Uterus (tissue), 4 donors: Measurements from ENCODE around the gene C2CD3. TPM values are rescaled to one million over a fixed set of nuclear protein-coding genes. Genes with fewer than 3 reads are reported as not detected.
A peak's percentile ranks its signal among the peaks of the same experiment; 100 is the strongest.

Source experiments
- DNase-seq, 2 donors: peaks; one replicate each; pipeline ENCODE4 v3.0.0-alpha.2; 2019 to 2020
- H3K27ac ChIP-seq, 2 donors: fragments of 200-600 bp; sonication (generic); 1 replicate in 1 of 2; 2 replicates in 1 of 2; pipeline ENCODE4 v1.5.1; 2016 to 2018
- H3K27me3 ChIP-seq, 2 donors: fragments of 200-600 bp; sonication (generic); one replicate each; pipeline ENCODE4 v1.5.1; 2018 to 2019; ENCODE audit warnings: control low read depth in 1 of 2
- H3K36me3 ChIP-seq, 2 donors: fragments of 200-600 bp; sonication (generic); one replicate each; pipeline ENCODE4 v1.5.1; 2019; ENCODE audit warnings: control low read depth in 1 of 2
- H3K4me1 ChIP-seq, 2 donors: fragments of 200-600 bp; sonication (generic); one replicate each; pipeline ENCODE4 v1.5.1; 2018 to 2019; ENCODE audit warnings: control low read depth in 1 of 2
- H3K4me3 ChIP-seq, 2 donors: fragments of 200-600 bp; sonication (generic); 1 replicate in 1 of 2; 2 replicates in 1 of 2; pipeline ENCODE4 v1.5.1; 2018 to 2019; ENCODE audit warnings: mild to moderate bottlenecking in 1 of 2
- H3K9me3 ChIP-seq, 2 donors: fragments of 200-600 bp; sonication (generic); one replicate each; pipeline ENCODE4 v1.5.1; 2019; ENCODE audit warnings: control low read depth in 1 of 2
- POLR2A ChIP-seq, 2 donors: fragments of 450-650 bp; IDR thresholded peaks; one replicate each; pipeline ENCODE4 v1.6.1; 2016; ENCODE audit warnings: antibody characterized with exemption in 2 of 2, mild to moderate bottlenecking in 1 of 2, moderate library complexity in 1 of 2
- intact Hi-C: fragments of 100-400 bp; cut with DNase I; formaldehyde crosslinking; loops from one replicate; pipeline ENCODE4 v1.15.1; 2023; ENCODE audit warnings: low total_unique reads
- total RNA-seq, 4 donors: library from RNA; depleted of rRNA in 3 of 4; stranded (reverse); fragments of >200 nt in 3 of 4; gene quantifications; one replicate each; pipeline versions ENCODE4 v1.1.0 to v1.2.4, GENCODE V29; 2014 to 2023
- TF ChIP-seq, protein P1 (sequence below), 4 experiments: fragments of 200-600 bp in 2 of 4; fragments of 450-650 bp in 2 of 4; sonication (generic) in 2 of 4; IDR thresholded peaks; one replicate each; pipeline ENCODE4 v1.5.1; 2016 to 2019; ENCODE audit warnings: antibody characterized with exemption in 4 of 4, mild to moderate bottlenecking in 2 of 4, moderate library complexity in 1 of 4
- donor health status: DM: yes; HTN: yes; CAD: no.

The C2CD3 gene
- total RNA-seq, 4 donors from 2014 or later, result 22.5 to 347 (median 29.5) TPM

- no peaks in the 10 kb centered on the region for H3K4me1 ChIP-seq
- DNase-seq, result no peak
- H3K27ac ChIP-seq, result no peak overlapping the region
- no peaks in the 10 kb centered on the region for H3K36me3 ChIP-seq
- intact Hi-C loops, result no loop called here
- H3K27me3 ChIP-seq, result no peaks in the 10 kb centered on the region
- TF ChIP-seq, protein P1, sequence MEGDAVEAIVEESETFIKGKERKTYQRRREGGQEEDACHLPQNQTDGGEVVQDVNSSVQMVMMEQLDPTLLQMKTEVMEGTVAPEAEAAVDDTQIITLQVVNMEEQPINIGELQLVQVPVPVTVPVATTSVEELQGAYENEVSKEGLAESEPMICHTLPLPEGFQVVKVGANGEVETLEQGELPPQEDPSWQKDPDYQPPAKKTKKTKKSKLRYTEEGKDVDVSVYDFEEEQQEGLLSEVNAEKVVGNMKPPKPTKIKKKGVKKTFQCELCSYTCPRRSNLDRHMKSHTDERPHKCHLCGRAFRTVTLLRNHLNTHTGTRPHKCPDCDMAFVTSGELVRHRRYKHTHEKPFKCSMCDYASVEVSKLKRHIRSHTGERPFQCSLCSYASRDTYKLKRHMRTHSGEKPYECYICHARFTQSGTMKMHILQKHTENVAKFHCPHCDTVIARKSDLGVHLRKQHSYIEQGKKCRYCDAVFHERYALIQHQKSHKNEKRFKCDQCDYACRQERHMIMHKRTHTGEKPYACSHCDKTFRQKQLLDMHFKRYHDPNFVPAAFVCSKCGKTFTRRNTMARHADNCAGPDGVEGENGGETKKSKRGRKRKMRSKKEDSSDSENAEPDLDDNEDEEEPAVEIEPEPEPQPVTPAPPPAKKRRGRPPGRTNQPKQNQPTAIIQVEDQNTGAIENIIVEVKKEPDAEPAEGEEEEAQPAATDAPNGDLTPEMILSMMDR (IDR thresholded peaks at IDR 0.05), result no peak
- TF ChIP-seq POLR2A (IDR thresholded peaks at IDR 0.05), result no peak
- no peak overlapping the region for H3K4me3 ChIP-seq
- no peaks in the 10 kb centered on the region for H3K9me3 ChIP-seq
Measured at GRCh38 chr11:74021998-74022397, 148.8 kb downstream of the C2CD3 start.

GRCh38 chr11:74020539-74020938 lies 150.3 kb downstream of the C2CD3 start:
- intact Hi-C loops, result no loop called here
- Histone ChIP-seq H3K4me3 (no peak overlapping the region), H3K9me3 (no peaks in the 10 kb centered on the region), H3K27me3 (no peaks in the 10 kb centered on the region), H3K4me1 (no peaks in the 10 kb centered on the region), H3K36me3 (no peaks in the 10 kb centered on the region), H3K27ac (no peak overlapping the region)
- no peak for DNase-seq
- TF ChIP-seq POLR2A (IDR thresholded peaks at IDR 0.05), result no peak
- TF ChIP-seq, protein P1 (IDR thresholded peaks at IDR 0.05), result no peak

DNA sequence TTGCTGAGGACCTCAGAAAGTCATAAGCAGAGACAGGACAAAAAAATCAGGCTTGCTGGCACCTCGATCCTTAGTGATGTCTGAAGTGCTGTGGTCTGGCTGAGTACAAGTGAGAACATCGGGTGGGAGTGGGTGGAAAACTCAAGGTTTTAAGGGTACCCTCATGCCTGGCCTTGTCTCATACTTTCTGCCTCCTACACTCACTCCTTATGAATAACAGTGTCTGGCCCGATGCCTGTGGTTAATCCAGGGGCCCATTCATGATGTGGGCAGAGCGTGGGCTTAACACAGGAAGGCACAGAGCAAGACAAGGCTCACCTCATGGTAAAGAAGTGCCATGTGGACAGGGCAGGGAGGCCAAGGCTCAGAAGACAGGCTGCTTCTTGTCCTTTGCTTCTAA lies 150.9 kb downstream of the C2CD3 start:
- no peak for TF ChIP-seq POLR2A (IDR thresholded peaks at IDR 0.05)
- TF ChIP-seq, protein P1 (IDR thresholded peaks at IDR 0.05), result no peak
- intact Hi-C loops, result no loop called here

DNA sequence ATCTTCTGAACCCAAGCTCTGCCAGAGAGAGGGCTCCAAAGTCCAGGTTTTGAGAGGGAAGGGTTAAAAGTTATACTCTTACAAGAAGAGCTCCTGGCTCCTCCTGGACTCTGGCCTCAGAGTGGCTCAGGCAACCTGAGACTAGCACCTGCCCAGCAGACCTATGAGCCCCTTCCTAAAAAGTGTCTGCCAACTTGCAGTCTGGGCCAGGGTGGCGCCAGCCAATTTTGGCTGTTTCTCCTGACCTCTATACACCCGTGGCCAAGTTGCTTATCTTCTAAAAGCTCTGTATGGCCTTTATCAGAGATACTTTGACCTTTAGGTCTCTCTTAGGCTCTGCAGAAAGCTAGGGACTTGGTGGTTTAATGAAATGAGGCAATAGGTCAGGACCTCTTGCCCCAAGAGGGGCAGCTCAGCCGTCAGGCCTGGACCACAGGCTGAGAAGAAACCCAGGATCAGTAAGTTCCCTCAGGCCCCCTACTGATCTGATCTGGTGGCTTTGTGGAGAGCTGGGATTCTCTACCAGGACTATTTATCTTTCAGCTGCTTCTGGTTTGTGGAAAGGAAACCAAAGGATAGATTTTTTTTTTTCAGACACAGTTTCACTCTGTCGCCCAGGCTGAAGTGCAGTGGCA lies 151.6 kb downstream of the C2CD3 start:
- Histone ChIP-seq H3K36me3 (no peaks in the 10 kb centered on the region), H3K4me1 (no peaks in the 10 kb centered on the region), H3K27ac (peak overlapping the region; percentile 45 to 48), H3K4me3 (no peak overlapping the region), H3K27me3 (no peaks in the 10 kb centered on the region), H3K9me3 (no peaks in the 10 kb centered on the region)
- DNase-seq, result no peak
- TF ChIP-seq, protein P1 (IDR thresholded peaks at IDR 0.05), result no peak
- no peak for TF ChIP-seq POLR2A (IDR thresholded peaks at IDR 0.05)
- intact Hi-C loops, result no loop called here

More for the DNA sequence above, 150.9 kb downstream of the C2CD3 start:
- no peak for DNase-seq
- Histone ChIP-seq H3K27ac (no peak overlapping the region), H3K4me1 (no peaks in the 10 kb centered on the region), H3K4me3 (no peak overlapping the region), H3K36me3 (no peaks in the 10 kb centered on the region), H3K27me3 (no peaks in the 10 kb centered on the region), H3K9me3 (no peaks in the 10 kb centered on the region)

DNA sequence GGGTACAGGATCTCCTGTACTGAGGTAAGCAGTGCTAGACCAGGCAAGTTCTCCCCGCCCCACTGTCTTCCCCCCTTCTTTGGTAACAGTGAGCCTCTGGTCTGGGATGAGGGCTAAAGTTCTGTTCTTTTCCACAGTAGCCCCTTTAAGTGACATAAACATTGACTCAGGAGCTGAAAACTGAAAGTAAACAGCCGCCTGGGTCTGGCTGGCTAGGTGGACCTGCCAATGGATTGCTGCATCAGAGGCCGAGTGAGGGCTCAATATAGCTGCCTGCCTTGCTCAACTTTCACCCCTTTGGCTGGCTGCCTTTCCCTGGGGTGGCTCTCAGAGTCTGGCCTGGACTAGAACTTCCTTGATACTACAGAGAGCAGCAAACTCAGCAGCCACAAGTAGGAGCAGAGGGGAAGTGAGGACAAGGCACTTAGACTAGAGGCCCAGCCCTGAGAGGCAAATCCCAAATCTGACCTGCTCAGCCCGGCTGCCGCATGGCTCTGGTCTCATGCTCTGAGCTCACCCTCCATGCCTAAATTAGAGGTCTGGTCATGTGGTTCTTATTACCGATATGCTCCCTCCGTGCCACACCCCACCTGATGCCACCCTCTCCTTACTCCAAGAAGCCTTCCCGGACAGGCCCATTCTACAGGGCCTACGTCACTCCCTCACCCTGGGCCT lies 152.3 kb downstream of the C2CD3 start:
- no peak overlapping the region for H3K4me3 ChIP-seq
- DNase-seq, result peak; percentile 78 to 86
- H3K27ac ChIP-seq, result peak overlapping the region; percentile 45 to 48
- H3K36me3 ChIP-seq, result no peaks in the 10 kb centered on the region
- TF ChIP-seq, protein P1 (IDR thresholded peaks at IDR 0.05), result no peak
- TF ChIP-seq POLR2A (IDR thresholded peaks at IDR 0.05), result no peak
- no peaks in the 10 kb centered on the region for H3K9me3 ChIP-seq
- intact Hi-C loops, result no loop called here
- H3K27me3 ChIP-seq, result no peaks in the 10 kb centered on the region
- H3K4me1 ChIP-seq, result no peaks in the 10 kb centered on the region
